Caco-2 (cell line): ENCODE results near the gene TMEM179B. TPM values are rescaled to one million over a fixed set of nuclear protein-coding genes. Genes with fewer than 3 reads are reported as not detected.
A peak's percentile ranks its signal among the peaks of the same experiment; 100 is the strongest.
"Not testable (repeated sequence)": the region's sequence is repeated elsewhere in the genome, so short reads cannot be mapped to it uniquely, and the experiment has no call there.

ENCODE experiments used
- BruUV-seq: library from RNA; stranded (reverse); fragments of 400-500 nt; replicated peaks from 2 replicates; lab custom pipeline; 2021; lab: Mats Ljungman, UMichigan
- CTCF ChIA-PET: fragments of 300-600 bp; sonication (Branson Sonifier 250); formaldehyde crosslinking; loops from one replicate; lab custom pipeline; 2022; ENCODE audit warnings: antibody characterized with exemption; lab: Charles Lee
- POLR2A ChIA-PET: fragments of 300-600 bp; sonication (Branson Sonifier 250); formaldehyde crosslinking; loops from one replicate; lab custom pipeline; 2022; ENCODE audit warnings: antibody characterized with exemption; lab: Charles Lee
- DNase-seq, 2 experiments: peaks; one replicate each; pipeline versions ENCODE4 v3.0.0 to v3.0.0-alpha.2; 2020 to 2022
- H3K27me3 ChIP-seq: replicated peaks from 2 replicates; pipeline ENCODE4 v1.6.0; 2011; ENCODE audit warnings: low read length; ENCODE audit not compliant: control insufficient read depth, insufficient read depth
- H3K36me3 ChIP-seq: 2 replicates; pipeline ENCODE4 v1.5.1; 2011; ENCODE audit warnings: low read length; ENCODE audit not compliant: control insufficient read depth, insufficient read depth
- H3K4me1 ChIP-seq: fragments of 250-450 bp; sonication (Bioruptor Pico); 2 replicates; pipeline ENCODE4 v1.5.1; 2020; ENCODE audit warnings: mild to moderate bottlenecking
- H3K4me3 ChIP-seq: 2 replicates; pipeline ENCODE4 v1.5.1; 2011; ENCODE audit warnings: low read depth, mild to moderate bottlenecking, control low read depth, low read length
- H3K9me3 ChIP-seq: fragments of 250-450 bp; sonication (Bioruptor Pico); 2 replicates; pipeline ENCODE4 v1.5.1; 2020; ENCODE audit warnings: mild to moderate bottlenecking, moderate library complexity
- H3K27ac Mint-ChIP-seq: one replicate; pipeline ENCODE4 v1.8.0; 2022; ENCODE audit warnings: mixed read lengths; ENCODE audit not compliant: unreplicated experiment
- H3K27me3 Mint-ChIP-seq: one replicate; pipeline ENCODE4 v1.8.0; 2022; ENCODE audit warnings: mixed read lengths; ENCODE audit not compliant: insufficient read depth, unreplicated experiment
- H3K36me3 Mint-ChIP-seq: one replicate; pipeline ENCODE4 v1.8.0; 2022; ENCODE audit warnings: mild to moderate bottlenecking, mixed read lengths; ENCODE audit not compliant: insufficient read depth, unreplicated experiment
- H3K4me1 Mint-ChIP-seq: one replicate; pipeline ENCODE4 v1.8.0; 2022; ENCODE audit warnings: low read depth, mixed read lengths; ENCODE audit not compliant: unreplicated experiment
- H3K4me3 Mint-ChIP-seq: one replicate; pipeline ENCODE4 v1.8.0; 2022; ENCODE audit warnings: mild to moderate bottlenecking, moderate library complexity, mixed read lengths; ENCODE audit not compliant: unreplicated experiment
- H3K9me3 Mint-ChIP-seq: one replicate; pipeline ENCODE4 v1.8.0; 2022; ENCODE audit warnings: mixed read lengths; ENCODE audit not compliant: unreplicated experiment
- CTCF ChIP-seq, 2 experiments: fragments of 200-600 bp in 1 of 2; IDR thresholded peaks; 1 replicate in 1 of 2; 2 replicates in 1 of 2; pipeline versions ENCODE4 v1.5.1 to v1.8.0; 2011 to 2022; ENCODE audit warnings: antibody characterized with exemption in 1 of 2, control low read depth in 1 of 2, inconsistent platforms in 1 of 2, low read depth in 1 of 2, low read length in 1 of 2, mild to moderate bottlenecking in 1 of 2, moderate library complexity in 1 of 2; ENCODE audit not compliant: insufficient read depth in 1 of 2, severe bottlenecking in 1 of 2, unreplicated experiment in 1 of 2
- intact Hi-C: fragments of 100-400 bp; cut with micrococcal nuclease; formaldehyde crosslinking; loops from one replicate; pipeline ENCODE4 v1.10.0; 2022; ENCODE audit not compliant: unreplicated experiment
- total RNA-seq: library from RNA; stranded (reverse); gene quantifications from 2 replicates; pipeline ENCODE4 v1.2.3, GENCODE V29; 2022

TMEM179B gene
- total RNA-seq, 1 experiment from 2014 or later = 68.4 TPM

- intact Hi-C loops = no loop called here
- POLR2A ChIA-PET = interaction anchor here (0.9 kb wide), 1 partner anchor 31 kb away, joined by 5 read pairs; the partner anchor contains the start of gene HNRNPUL2
- H3K27ac Mint-ChIP-seq = no peak overlapping the region
- Histone ChIP-seq H3K36me3 (no peaks in the 10 kb centered on the region), H3K4me3 (no peak overlapping the region), H3K9me3 (no peaks in the 10 kb centered on the region), H3K27me3 (no peaks in the 10 kb centered on the region), H3K4me1 (peaks cover 13% of the 10 kb centered on the region; the same call in 1 of the 2 replicates)
- H3K4me3 Mint-ChIP-seq = no peak overlapping the region
- no peaks in the 10 kb centered on the region for H3K9me3 Mint-ChIP-seq
- CTCF ChIA-PET = interaction anchor here (1.1 kb wide), 1 partner anchor 13 kb away, joined by 5 read pairs; the partner anchor contains the start of gene TAF6L
- H3K27me3 Mint-ChIP-seq = no peaks in the 10 kb centered on the region
- no TSS peak for BruUV-seq
- no peak for TF ChIP-seq CTCF (IDR thresholded peaks at IDR 0.05; ENCODE audit: insufficient read depth in 1 of 2, low read depth in 1 of 2, low read length in 1 of 2, severe bottlenecking in 1 of 2, unreplicated experiment in 1 of 2)
- no peak for DNase-seq
- peaks cover 28% of the 10 kb centered on the region for H3K36me3 Mint-ChIP-seq
- H3K4me1 Mint-ChIP-seq = peaks cover 13% of the 10 kb centered on the region
Observed at GRCh38 chr11:62757846-62758788, 29.1 kb upstream of the TMEM179B start.

- not testable (repeated sequence) for H3K4me1 ChIP-seq, H3K27me3 ChIP-seq, BruUV-seq, DNase-seq, H3K9me3 ChIP-seq, H3K9me3 Mint-ChIP-seq, H3K36me3 ChIP-seq, H3K27me3 Mint-ChIP-seq
- Mint-ChIP-seq H3K4me1 (peaks cover 13% of the 10 kb centered on the region), H3K4me3 (peak overlapping the region; percentile 99), H3K27ac (peak overlapping the region; percentile 96), H3K36me3 (peaks cover 14% of the 10 kb centered on the region)
- H3K4me3 ChIP-seq = peak overlapping the region; percentile 23
- intact Hi-C loops = loop anchor here (1.0 to 2.0 kb wide), 3 partner anchors 8 to 26 kb away; partner anchors contain the start of gene TMEM179B
- CTCF ChIA-PET = interaction anchor here (1.0 to 1.9 kb wide), 3 partner anchors 10 to 26 kb away, joined by 5 to 16 read pairs (median 8); partner anchors contain the start of genes TAF6L and TMEM179B
- POLR2A ChIA-PET = interaction anchor here (0.6 to 2.0 kb wide), 7 partner anchors 10 to 169 kb away, joined by 3 to 21 read pairs (median 4); partner anchors contain the start of genes C11orf98, CSKMT, HNRNPUL2 and MTA2
Observed at GRCh38 chr11:62760867-62761227, 26.4 kb upstream of the TMEM179B start.

- peaks cover 47% of the 10 kb centered on the region for H3K36me3 Mint-ChIP-seq
- peak overlapping the region; percentile 99 for H3K27ac Mint-ChIP-seq
- CTCF ChIA-PET = interaction anchor here (0.7 to 4.1 kb wide), 9 partner anchors 9 to 210 kb away, joined by 3 to 25 read pairs (median 4); partner anchors contain the start of genes C11orf98, POLR2G, TMEM179B and TUT1
- no peaks in the 10 kb centered on the region for H3K27me3 Mint-ChIP-seq
- Histone ChIP-seq H3K4me1 (peaks cover 6% of the 10 kb centered on the region), H3K27me3 (no peaks in the 10 kb centered on the region), H3K36me3 (0 out of 2 replicates have a peak, but pooled peaks cover 3% of the 10 kb centered on the region), H3K9me3 (no peaks in the 10 kb centered on the region), H3K4me3 (peak overlapping the region; percentile 81)
- H3K9me3 Mint-ChIP-seq = no peaks in the 10 kb centered on the region
- TSS peak; percentile 47 for BruUV-seq
- peak overlapping the region; percentile 92 for H3K4me3 Mint-ChIP-seq
- H3K4me1 Mint-ChIP-seq = no peaks in the 10 kb centered on the region
- no peak for TF ChIP-seq CTCF (IDR thresholded peaks at IDR 0.05; ENCODE audit: insufficient read depth in 1 of 2, low read depth in 1 of 2, low read length in 1 of 2, severe bottlenecking in 1 of 2, unreplicated experiment in 1 of 2)
- POLR2A ChIA-PET = interaction anchor here (0.6 to 2.4 kb wide), 11 partner anchors 9 to 111 kb away, joined by 3 to 21 read pairs (median 6); partner anchors contain the start of genes C11orf98, CSKMT, HNRNPUL2 and LBHD1
- intact Hi-C loops = loop anchor here (1.0 to 2.0 kb wide), 2 partner anchors 16 to 42 kb away; partner anchors contain the start of gene TTC9C
- DNase-seq = peak; percentile 47 to 53
Observed at GRCh38 chr11:62770778-62771143, 16.4 kb upstream of the TMEM179B start.
